K562 (cell line): Measurements from ENCODE around the gene FCER2. TPM values are rescaled to one million over a fixed set of nuclear protein-coding genes. Genes with fewer than 3 reads are reported as not detected.

Experiments used
- ATAC-seq: fragments of 200-7000 bp; cut with Tn5 transposase; 3 replicates; pipeline ENCODE4 v1.9.1; 2020; ENCODE audit warnings: moderate library complexity
- BruUV-seq: library from RNA; stranded (reverse); fragments of 400-500 nt; replicated peaks from 2 replicates; lab custom pipeline; 2021; lab: Mats Ljungman, UMichigan
- CTCF ChIA-PET: fragments of 300-600 bp; formaldehyde crosslinking; extraction: SDS; loops from one replicate; lab custom pipeline; 2021; ENCODE audit warnings: low intra/inter-chr PET ratio; lab: Yijun Ruan, JAX
- POLR2A ChIA-PET: fragments of 300-600, 350-650 bp; sonication (Branson Sonifier 250); formaldehyde crosslinking; extraction: SDS; loops from one replicate; lab custom pipeline; 2021; ENCODE audit warnings: antibody characterized with exemption, inconsistent platforms; lab: Yijun Ruan, JAX
- DNase-seq, 4 experiments: peaks; one replicate each; pipeline versions ENCODE4 v3.0.0 to v3.0.0-alpha.2; 2011 to 2018; ENCODE audit warnings: low spot score in 3 of 4, mixed read lengths in 3 of 4; ENCODE audit errors: extremely low read depth in 1 of 4
- FAIRE-seq: peaks from 2 replicates; lab custom pipeline; 2011; peaks lifted over from hg19 to GRCh38; lab: Jason Lieb, UNC
- H2AFZ ChIP-seq: 2 replicates; pipeline ENCODE4 v1.6.0; 2011; ENCODE audit warnings: low read depth, low read length, control low read depth, inconsistent platforms
- H3K27ac ChIP-seq: fragments of 200-600 bp; 3 replicates; pipeline ENCODE4 v1.8.0; 2011; ENCODE audit warnings: low read depth, mild to moderate bottlenecking, control low read depth, inconsistent platforms, low read length, moderate library complexity, mixed read lengths; ENCODE audit errors: extremely low read depth
- H3K27me3 ChIP-seq, 2 experiments: fragments of 300-600 bp in 1 of 2; 2 replicates in 1 of 2; 3 replicates in 1 of 2; pipeline versions ENCODE4 v1.6.0 to v1.8.0; 2011; ENCODE audit warnings: inconsistent platforms in 2 of 2, low read length in 2 of 2, mild to moderate bottlenecking in 1 of 2, mixed read lengths in 1 of 2, moderate library complexity in 1 of 2; ENCODE audit not compliant: control insufficient read depth in 2 of 2, insufficient read depth in 2 of 2
- H3K36me3 ChIP-seq: fragments of 300-600 bp; 3 replicates; pipeline ENCODE4 v1.8.0; 2011; ENCODE audit warnings: mild to moderate bottlenecking, low read length, inconsistent platforms; ENCODE audit not compliant: control insufficient read depth, insufficient read depth
- H3K4me1 ChIP-seq, 2 experiments: fragments of 200-600 bp in 1 of 2; replicated peaks in 1 of 2; 2 replicates in 1 of 2; 3 replicates in 1 of 2; pipeline versions ENCODE4 v1.5.1 to v1.8.0; 2011; ENCODE audit warnings: inconsistent platforms in 2 of 2, low read length in 2 of 2, mild to moderate bottlenecking in 1 of 2, mixed read lengths in 1 of 2, moderate library complexity in 1 of 2; ENCODE audit not compliant: control insufficient read depth in 2 of 2, insufficient read depth in 2 of 2
- H3K4me2 ChIP-seq: 2 replicates; pipeline ENCODE4 v1.6.1; 2011; ENCODE audit warnings: low read length, control low read depth, inconsistent platforms, mixed read lengths; ENCODE audit not compliant: insufficient read depth
- H3K4me3 ChIP-seq: fragments of 200-600 bp; sonication (generic), shearing (Covaris generic); 2 replicates; pipeline ENCODE4 v1.5.1; 2016; ENCODE audit warnings: control low read depth, inconsistent platforms
- H3K79me2 ChIP-seq: fragments of 200-600 bp; 3 replicates; pipeline ENCODE4 v1.8.0; 2011; ENCODE audit warnings: low read length, inconsistent platforms; ENCODE audit not compliant: control insufficient read depth, insufficient read depth
- H3K9ac ChIP-seq, 2 experiments: 2 replicates each; pipeline versions ENCODE4 v1.6.0 to v1.6.1; 2011; ENCODE audit warnings: low read depth in 2 of 2, low read length in 2 of 2, control low read depth in 1 of 2, inconsistent platforms in 1 of 2, mild to moderate bottlenecking in 1 of 2, mixed read lengths in 1 of 2; ENCODE audit not compliant: insufficient read depth in 1 of 2
- H3K9me1 ChIP-seq: one replicate; pipeline ENCODE4 v1.6.0; 2011; ENCODE audit warnings: inconsistent platforms, mild to moderate bottlenecking, low read length, moderate library complexity; ENCODE audit not compliant: control insufficient read depth, insufficient read depth
- H3K9me3 ChIP-seq: replicated peaks from 2 replicates; pipeline ENCODE4 v1.5.1; 2011; ENCODE audit warnings: low read depth, low read length, inconsistent platforms; ENCODE audit not compliant: control insufficient read depth, insufficient read depth
- H4K20me1 ChIP-seq: replicated peaks from 2 replicates; pipeline ENCODE4 v1.6.1; 2011; ENCODE audit warnings: low read length, inconsistent platforms, mixed read lengths; ENCODE audit not compliant: control insufficient read depth, insufficient read depth
- CEBPB ChIP-seq: fragments of 450-650 bp; IDR thresholded peaks from 2 replicates; pipeline ENCODE4 v1.6.1; 2016; ENCODE audit warnings: missing genetic modification characterization, missing compliant biosample characterization
- CREBBP ChIP-seq: IDR thresholded peaks from one replicate; pipeline ENCODE4 v1.6.1; 2012; ENCODE audit warnings: low read depth, mild to moderate bottlenecking, control low read depth, inconsistent platforms, low read length
- EWSR1 ChIP-seq: fragments of 450-650 bp; IDR thresholded peaks from 2 replicates; pipeline ENCODE4 v1.6.1; 2018; ENCODE audit warnings: borderline replicate concordance, mild to moderate bottlenecking, low read depth, moderate library complexity; ENCODE audit not compliant: partially characterized antibody
- MTF1 ChIP-seq: fragments of 250-450 bp; sonication (Bioruptor Pico); IDR thresholded peaks from 2 replicates; pipeline ENCODE4 v1.9.0; 2021; ENCODE audit warnings: moderate library complexity, mild to moderate bottlenecking, inconsistent platforms, borderline replicate concordance
- MYNN ChIP-seq, 2 experiments: sonication (generic); formaldehyde crosslinking in 1 of 2; IDR thresholded peaks; 2 replicates each; pipeline versions ENCODE4 v1.5.0 to v1.6.1; 2016 to 2020; ENCODE audit warnings: antibody characterized with exemption in 1 of 2, missing genetic modification reagents in 1 of 2
- NCOA4 ChIP-seq: fragments of 450-650 bp; IDR thresholded peaks from 2 replicates; pipeline ENCODE4 v1.6.1; 2018; ENCODE audit warnings: mild to moderate bottlenecking; ENCODE audit not compliant: partially characterized antibody
- RAD51 ChIP-seq: fragments of 450-650 bp; IDR thresholded peaks from 2 replicates; pipeline ENCODE4 v1.7.1; 2016; ENCODE audit warnings: low read depth, mild to moderate bottlenecking, borderline replicate concordance
- SREBF2 ChIP-seq: sonication (generic); formaldehyde crosslinking; IDR thresholded peaks from 2 replicates; pipeline ENCODE4 v1.4.0; 2020; ENCODE audit warnings: mild to moderate bottlenecking, missing genetic modification reagents
- ZKSCAN1 ChIP-seq: fragments of 150-350 bp; IDR thresholded peaks from 2 replicates; pipeline ENCODE4 v1.6.1; 2016; ENCODE audit warnings: low read depth, low read length
- ZNF764 ChIP-seq: fragments of 250-450 bp; sonication (Bioruptor Pico); IDR thresholded peaks from 2 replicates; pipeline ENCODE4 v1.4.0; 2020; ENCODE audit warnings: low read depth, mild to moderate bottlenecking, moderate library complexity
- WGBS: fragments of 100-300 bp; shearing (Covaris generic); methylation state at CpG from one replicate; pipeline ENCODE4 v1.1.6; 2016; ENCODE audit warnings: low coverage, mixed read lengths; ENCODE audit not compliant: insufficient coverage; ENCODE audit errors: missing lambda C conversion rate; 5-methylcytosine and 5-hydroxymethylcytosine counted together
- in situ Hi-C: fragments of 300-500 bp; cut with MboI; formaldehyde crosslinking; loops from 4 replicates; pipeline ENCODE4 v1.15.0; 2018; ENCODE audit warnings: inconsistent platforms, mixed read lengths
- intact Hi-C: fragments of 100-400 bp; cut with micrococcal nuclease; formaldehyde crosslinking; loops from 2 replicates; pipeline ENCODE4 v1.14.2; 2022
- polyA plus RNA-seq, 8 experiments: library from polyadenylated mRNA; depleted of rRNA in 4 of 8; stranded (reverse) in 5 of 8; unstranded in 3 of 8; fragments of >200 nt; fragmentation: Nextera tagmentation in 2 of 8; fragmentation: Illumina TruSeq in 1 of 8; extraction: Ambion mirVana in 2 of 8; extraction: Trizol in 1 of 8; gene quantifications; 2 replicates each; pipeline versions ENCODE4 v1.2.1 to v1.2.3, GENCODE V29; 2011 to 2014; ENCODE audit warnings: inconsistent platforms in 1 of 8, missing spikeins in 1 of 8
- total RNA-seq, 7 experiments: library from RNA; depleted of rRNA in 6 of 7; stranded (reverse); fragments of >200 nt in 6 of 7; fragmentation: Illumina TruSeq in 2 of 7; extraction: Trizol in 2 of 7; gene quantifications; 2 replicates each; pipeline versions ENCODE4 v1.2.1 to v1.2.3, GENCODE V29; 2011 to 2021; ENCODE audit warnings: low replicate concordance in 1 of 7
- TF ChIP-seq, protein P1 (sequence below), 2 experiments: IDR thresholded peaks in 1 of 2; conservative IDR thresholded peaks in 1 of 2; 2 replicates each; pipeline ENCODE4 v1.6.1; 2016; ENCODE audit warnings: low read depth in 2 of 2, mild to moderate bottlenecking in 1 of 2, missing compliant biosample characterization in 1 of 2, missing genetic modification characterization in 1 of 2, moderate library complexity in 1 of 2

Gene FCER2
- total and polyA plus RNA-seq, 9 of the 15 experiments (the other 6 are each of a cell fraction or from before 2014, with no cell fraction given) = 0.11 TPM; not detected in 8

DNA sequence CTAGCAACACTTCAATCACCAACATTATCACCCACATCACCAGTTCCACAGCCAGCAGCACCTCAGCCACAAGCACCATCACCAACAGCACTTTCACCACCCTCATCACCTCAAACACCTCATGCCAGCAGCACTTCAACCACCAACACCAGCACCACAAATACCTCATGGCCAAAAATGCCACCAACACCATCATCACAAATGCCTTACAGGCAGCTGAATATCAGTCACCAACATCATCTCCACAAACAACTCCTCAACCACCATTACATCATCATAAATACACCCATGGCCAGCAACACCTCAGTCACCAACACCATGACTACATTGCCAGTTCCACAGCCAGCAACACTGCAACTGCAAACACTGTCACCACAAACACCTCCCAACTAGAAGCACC lies 10.4 kb downstream of the FCER2 start (continued):
- TF ChIP-seq RAD51 (no peak), CEBPB (tag) (no peak), ZNF764 (CRISPR knock-in tag) (no peak), ZKSCAN1 (no peak), CREBBP (no peak), MTF1 (CRISPR knock-in tag) (no peak)

DNA sequence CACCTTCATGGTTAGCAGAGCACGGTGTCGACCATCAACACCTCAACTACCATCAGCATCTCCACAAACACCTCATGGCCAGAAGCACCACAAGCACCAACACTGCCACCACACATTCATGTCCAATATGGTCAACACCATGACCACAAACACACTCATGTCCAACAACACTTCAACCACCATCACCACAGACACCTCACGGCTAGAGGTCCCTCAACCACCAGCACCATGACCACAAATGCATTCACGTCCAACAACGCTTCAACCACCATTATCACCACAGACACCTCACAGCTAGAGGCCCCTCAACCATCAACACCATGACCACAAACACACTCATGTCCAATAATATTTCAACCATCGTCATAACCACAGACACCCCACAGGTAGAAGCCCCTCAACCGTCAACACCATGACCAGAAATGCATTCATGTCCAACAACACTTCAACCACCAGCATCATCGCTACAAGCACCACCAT lies 11.1 kb downstream of the FCER2 start:
- H3K9me1 ChIP-seq = no peaks in the 10 kb centered on the region
- CTCF ChIA-PET = no interaction called here
- H4K20me1 ChIP-seq = no peaks in the 10 kb centered on the region
- no peaks in the 10 kb centered on the region for H3K79me2 ChIP-seq
- H3K9ac ChIP-seq = no peak overlapping the region
- ATAC-seq = no peak
- in situ Hi-C loops (no loop called here), intact Hi-C loops (no loop called here)
- no peak for FAIRE-seq
- H3K4me1 ChIP-seq = peaks cover 0 to 11% of the 10 kb centered on the region in 2 experiments; a peak in 1 of 5 replicates
- H3K4me2 ChIP-seq = no peak overlapping the region
- POLR2A ChIA-PET = interaction anchor here (0.7 kb wide), 1 partner anchor 44 kb away, joined by 4 read pairs; no protein-coding TSS in a partner anchor
- H3K9me3 ChIP-seq = peaks cover 3% of the 10 kb centered on the region
- H3K27me3 ChIP-seq = peaks cover 5 to 63% of the 10 kb centered on the region in 2 experiments; a peak in 3 of 5 replicates
- no peak for DNase-seq
- TF ChIP-seq, protein P1, sequence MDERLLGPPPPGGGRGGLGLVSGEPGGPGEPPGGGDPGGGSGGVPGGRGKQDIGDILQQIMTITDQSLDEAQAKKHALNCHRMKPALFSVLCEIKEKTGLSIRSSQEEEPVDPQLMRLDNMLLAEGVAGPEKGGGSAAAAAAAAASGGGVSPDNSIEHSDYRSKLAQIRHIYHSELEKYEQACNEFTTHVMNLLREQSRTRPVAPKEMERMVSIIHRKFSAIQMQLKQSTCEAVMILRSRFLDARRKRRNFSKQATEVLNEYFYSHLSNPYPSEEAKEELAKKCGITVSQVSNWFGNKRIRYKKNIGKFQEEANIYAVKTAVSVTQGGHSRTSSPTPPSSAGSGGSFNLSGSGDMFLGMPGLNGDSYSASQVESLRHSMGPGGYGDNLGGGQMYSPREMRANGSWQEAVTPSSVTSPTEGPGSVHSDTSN (CRISPR knock-in tag; IDR thresholded peaks at IDR 0.05; ENCODE audit: low read depth) = no peak
- TF ChIP-seq, protein P1 (tag; conservative IDR thresholded peaks at IDR 0.05; ENCODE audit: low read depth) = no peak
- TF ChIP-seq SREBF2 (CRISPR knock-in tag) (no peak), NCOA4 (no peak), EWSR1 (no peak), MYNN (IDR thresholded peaks at IDR 0.05) (no peak), MYNN (CRISPR knock-in tag; IDR thresholded peaks at IDR 0.05) (no peak)
- H3K4me3 ChIP-seq = no peak overlapping the region
- 4% methylated on average over 8 of the region's 8 CpGs for whole genome bisulfite sequencing
- no peak overlapping the region for H3K27ac ChIP-seq
- no peaks in the 10 kb centered on the region for H3K36me3 ChIP-seq
- BruUV-seq = no TSS peak
- no peak overlapping the region for H2AFZ ChIP-seq
